ENCODE results near the gene SLC34A1. TPM values are rescaled to one million over a fixed set of nuclear protein-coding genes. Genes with fewer than 3 reads are reported as not detected.

Gene SLC34A1
- total and polyA plus RNA-seq, 2 of the 13 experiments (the other 11 are each of a cell fraction or from before 2014, with no cell fraction given) = 0.03 to 0.20 TPM

DNA sequence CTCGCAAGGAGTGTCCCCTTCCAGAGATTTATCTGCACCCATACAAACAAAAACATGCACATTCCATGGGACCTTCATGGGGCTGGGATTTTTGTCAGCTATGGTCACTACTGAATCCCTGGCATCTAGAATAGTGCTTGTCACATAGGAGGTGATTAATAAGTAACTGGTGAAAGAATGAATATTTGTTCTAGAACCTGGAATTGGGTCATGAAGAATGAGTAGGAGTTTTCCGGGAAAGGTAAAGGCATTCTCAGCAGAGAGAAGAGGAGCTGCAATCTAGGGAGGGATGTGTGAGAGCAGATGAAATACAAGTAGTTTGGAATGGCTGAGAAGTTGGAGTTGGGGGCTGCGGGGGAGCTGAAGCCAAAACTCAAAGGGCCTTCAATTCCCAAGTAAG lies 30.0 kb upstream of the SLC34A1 start (continued):
- TF ChIP-seq STAT5B (CRISPR knock-in tag; IDR thresholded peaks at IDR 0.05) (no peak), RFX5 (IDR thresholded peaks at IDR 0.05; ENCODE audit: low read depth, low read length) (no peak), ZNF3 (CRISPR knock-in tag; IDR thresholded peaks at IDR 0.05) (0 out of 2 replicates have a peak, but pooled peaks have one; percentile 37), HOXA5 (CRISPR knock-in tag; IDR thresholded peaks at IDR 0.05) (no peak), ZNF652 (CRISPR knock-in tag; IDR thresholded peaks at IDR 0.05; ENCODE audit: borderline replicate concordance, low read depth) (no peak), ZNF451 (CRISPR knock-in tag; IDR thresholded peaks at IDR 0.05) (no peak), NFATC3 (CRISPR knock-in tag; IDR thresholded peaks at IDR 0.05) (no peak), ZNF383 (CRISPR knock-in tag; IDR thresholded peaks at IDR 0.05; ENCODE audit: borderline replicate concordance) (no peak), KDM6A (CRISPR knock-in tag; IDR thresholded peaks at IDR 0.05; ENCODE audit: low read depth) (0 out of 2 replicates have a peak, but pooled peaks have one; percentile 47), MAF1 (CRISPR knock-in tag; IDR thresholded peaks at IDR 0.05; ENCODE audit: borderline replicate concordance) (no peak), YEATS2 (CRISPR knock-in tag; IDR thresholded peaks at IDR 0.05; ENCODE audit: borderline replicate concordance) (peak; percentile 34; the same call in 1 of the 2 replicates), TARDBP (CRISPR knock-in tag; IDR thresholded peaks at IDR 0.05) (no peak), BCL6 (CRISPR knock-in tag; IDR thresholded peaks at IDR 0.05) (peak; percentile 40; the same call in 1 of the 2 replicates), ZNF292 (CRISPR knock-in tag; IDR thresholded peaks at IDR 0.05; ENCODE audit: borderline replicate concordance, low read depth) (no peak), RARA (CRISPR knock-in tag; IDR thresholded peaks at IDR 0.05) (0 out of 2 replicates have a peak, but pooled peaks have one; percentile 6), ZNF160 (CRISPR knock-in tag; IDR thresholded peaks at IDR 0.05) (no peak)
- TF ChIP-seq, protein P1, sequence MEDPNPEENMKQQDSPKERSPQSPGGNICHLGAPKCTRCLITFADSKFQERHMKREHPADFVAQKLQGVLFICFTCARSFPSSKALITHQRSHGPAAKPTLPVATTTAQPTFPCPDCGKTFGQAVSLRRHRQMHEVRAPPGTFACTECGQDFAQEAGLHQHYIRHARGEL (CRISPR knock-in tag; IDR thresholded peaks at IDR 0.05) = no peak
- TF ChIP-seq, protein P2, sequence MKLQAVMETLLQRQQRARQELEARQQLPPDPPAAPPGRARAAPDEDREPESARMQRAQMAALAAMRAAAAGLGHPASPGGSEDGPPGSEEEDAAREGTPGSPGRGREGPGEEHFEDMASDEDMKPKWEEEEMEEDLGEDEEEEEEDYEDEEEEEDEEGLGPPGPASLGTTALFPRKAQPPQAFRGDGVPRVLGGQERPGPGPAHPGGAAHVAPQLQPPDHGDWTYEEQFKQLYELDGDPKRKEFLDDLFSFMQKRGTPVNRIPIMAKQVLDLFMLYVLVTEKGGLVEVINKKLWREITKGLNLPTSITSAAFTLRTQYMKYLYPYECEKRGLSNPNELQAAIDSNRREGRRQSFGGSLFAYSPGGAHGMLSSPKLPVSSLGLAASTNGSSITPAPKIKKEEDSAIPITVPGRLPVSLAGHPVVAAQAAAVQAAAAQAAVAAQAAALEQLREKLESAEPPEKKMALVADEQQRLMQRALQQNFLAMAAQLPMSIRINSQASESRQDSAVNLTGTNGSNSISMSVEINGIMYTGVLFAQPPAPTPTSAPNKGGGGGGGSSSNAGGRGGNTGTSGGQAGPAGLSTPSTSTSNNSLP (IDR thresholded peaks at IDR 0.05; ENCODE audit: low read depth, low read length) = peak; percentile 66
- TF ChIP-seq, protein P3, sequence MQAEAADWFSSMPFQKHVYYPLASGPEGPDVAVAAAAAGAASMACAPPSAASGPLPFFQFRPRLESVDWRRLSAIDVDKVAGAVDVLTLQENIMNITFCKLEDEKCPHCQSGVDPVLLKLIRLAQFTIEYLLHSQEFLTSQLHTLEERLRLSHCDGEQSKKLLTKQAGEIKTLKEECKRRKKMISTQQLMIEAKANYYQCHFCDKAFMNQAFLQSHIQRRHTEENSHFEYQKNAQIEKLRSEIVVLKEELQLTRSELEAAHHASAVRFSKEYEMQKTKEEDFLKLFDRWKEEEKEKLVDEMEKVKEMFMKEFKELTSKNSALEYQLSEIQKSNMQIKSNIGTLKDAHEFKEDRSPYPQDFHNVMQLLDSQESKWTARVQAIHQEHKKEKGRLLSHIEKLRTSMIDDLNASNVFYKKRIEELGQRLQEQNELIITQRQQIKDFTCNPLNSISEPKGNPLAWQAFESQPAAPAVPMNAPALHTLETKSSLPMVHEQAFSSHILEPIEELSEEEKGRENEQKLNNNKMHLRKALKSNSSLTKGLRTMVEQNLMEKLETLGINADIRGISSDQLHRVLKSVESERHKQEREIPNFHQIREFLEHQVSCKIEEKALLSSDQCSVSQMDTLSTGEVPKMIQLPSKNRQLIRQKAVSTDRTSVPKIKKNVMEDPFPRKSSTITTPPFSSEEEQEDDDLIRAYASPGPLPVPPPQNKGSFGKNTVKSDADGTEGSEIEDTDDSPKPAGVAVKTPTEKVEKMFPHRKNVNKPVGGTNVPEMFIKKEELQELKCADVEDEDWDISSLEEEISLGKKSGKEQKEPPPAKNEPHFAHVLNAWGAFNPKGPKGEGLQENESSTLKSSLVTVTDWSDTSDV (CRISPR knock-in tag; IDR thresholded peaks at IDR 0.05) = no peak
- TF ChIP-seq, protein P4, sequence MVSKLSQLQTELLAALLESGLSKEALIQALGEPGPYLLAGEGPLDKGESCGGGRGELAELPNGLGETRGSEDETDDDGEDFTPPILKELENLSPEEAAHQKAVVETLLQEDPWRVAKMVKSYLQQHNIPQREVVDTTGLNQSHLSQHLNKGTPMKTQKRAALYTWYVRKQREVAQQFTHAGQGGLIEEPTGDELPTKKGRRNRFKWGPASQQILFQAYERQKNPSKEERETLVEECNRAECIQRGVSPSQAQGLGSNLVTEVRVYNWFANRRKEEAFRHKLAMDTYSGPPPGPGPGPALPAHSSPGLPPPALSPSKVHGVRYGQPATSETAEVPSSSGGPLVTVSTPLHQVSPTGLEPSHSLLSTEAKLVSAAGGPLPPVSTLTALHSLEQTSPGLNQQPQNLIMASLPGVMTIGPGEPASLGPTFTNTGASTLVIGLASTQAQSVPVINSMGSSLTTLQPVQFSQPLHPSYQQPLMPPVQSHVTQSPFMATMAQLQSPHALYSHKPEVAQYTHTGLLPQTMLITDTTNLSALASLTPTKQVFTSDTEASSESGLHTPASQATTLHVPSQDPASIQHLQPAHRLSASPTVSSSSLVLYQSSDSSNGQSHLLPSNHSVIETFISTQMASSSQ (IDR thresholded peaks at IDR 0.05; ENCODE audit: low read depth) = peak; percentile 69
- TF ChIP-seq, protein P4 (CRISPR knock-in tag; IDR thresholded peaks at IDR 0.05; ENCODE audit: borderline replicate concordance) = peak; percentile 87; the same call in 1 of the 2 replicates
- TF ChIP-seq, protein P5, sequence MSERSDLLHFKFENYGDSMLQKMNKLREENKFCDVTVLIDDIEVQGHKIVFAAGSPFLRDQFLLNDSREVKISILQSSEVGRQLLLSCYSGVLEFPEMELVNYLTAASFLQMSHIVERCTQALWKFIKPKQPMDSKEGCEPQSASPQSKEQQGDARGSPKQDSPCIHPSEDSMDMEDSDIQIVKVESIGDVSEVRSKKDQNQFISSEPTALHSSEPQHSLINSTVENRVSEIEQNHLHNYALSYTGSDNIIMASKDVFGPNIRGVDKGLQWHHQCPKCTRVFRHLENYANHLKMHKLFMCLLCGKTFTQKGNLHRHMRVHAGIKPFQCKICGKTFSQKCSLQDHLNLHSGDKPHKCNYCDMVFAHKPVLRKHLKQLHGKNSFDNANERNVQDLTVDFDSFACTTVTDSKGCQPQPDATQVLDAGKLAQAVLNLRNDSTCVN (CRISPR knock-in tag; IDR thresholded peaks at IDR 0.05; ENCODE audit: borderline replicate concordance) = peak; percentile 96
